Measurements from ENCODE around the gene STAT6.
A peak's percentile ranks its signal among the peaks of the same experiment; 100 is the strongest.
"Not testable (repeated sequence)": the region's sequence is repeated elsewhere in the genome, so short reads cannot be mapped to it uniquely, and the experiment has no call there.

Gene STAT6

DNA sequence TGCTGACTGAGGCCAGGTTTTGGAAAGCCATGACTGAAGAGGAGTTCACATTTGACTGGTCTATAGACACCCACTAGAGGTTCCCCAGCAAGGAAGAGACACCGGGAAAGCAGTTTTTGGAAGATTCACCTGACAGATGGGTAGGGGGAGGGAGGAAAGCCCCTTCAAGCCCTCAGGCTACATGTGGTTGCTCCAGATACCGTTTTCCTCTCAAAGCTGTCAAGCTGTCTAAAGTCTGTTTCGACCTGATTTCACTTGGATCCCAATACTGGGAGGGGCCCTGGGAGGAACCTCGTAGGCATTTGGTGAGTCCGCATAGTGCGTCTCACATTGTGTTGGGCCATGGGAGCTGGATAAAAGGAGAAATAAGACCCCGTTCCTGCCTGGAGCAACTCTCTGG, 15.4 kb upstream of the STAT6 start:
- no peak for DNase-seq (ENCODE audit: low spot score)

DNA sequence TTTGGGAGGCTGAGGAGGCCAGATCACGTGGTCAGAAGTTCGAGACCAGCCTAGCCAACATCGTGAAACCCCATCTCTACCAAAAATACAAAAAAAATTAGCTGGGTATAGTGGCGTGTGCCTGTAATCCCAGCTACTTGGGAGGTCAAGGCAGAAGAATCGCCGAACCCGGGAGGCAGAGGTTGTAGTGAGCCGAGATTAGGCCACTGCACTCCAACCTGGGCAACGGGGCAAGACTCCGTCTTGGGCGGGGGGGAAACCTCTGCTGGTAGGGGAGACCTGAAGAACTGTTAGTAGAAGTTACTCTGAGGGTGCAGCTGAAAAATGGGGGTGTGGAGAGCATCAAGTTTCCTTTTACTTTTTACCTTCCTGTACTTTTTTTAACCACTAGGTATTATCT, 14.9 kb upstream of the STAT6 start:
- no peak for DNase-seq (ENCODE audit: low spot score)

- DNase-seq (ENCODE audit: low spot score) = peak; percentile 88
These were observed 13.2 kb upstream of the STAT6 start for GRCh38 chr12:57124261-57124877.

DNA sequence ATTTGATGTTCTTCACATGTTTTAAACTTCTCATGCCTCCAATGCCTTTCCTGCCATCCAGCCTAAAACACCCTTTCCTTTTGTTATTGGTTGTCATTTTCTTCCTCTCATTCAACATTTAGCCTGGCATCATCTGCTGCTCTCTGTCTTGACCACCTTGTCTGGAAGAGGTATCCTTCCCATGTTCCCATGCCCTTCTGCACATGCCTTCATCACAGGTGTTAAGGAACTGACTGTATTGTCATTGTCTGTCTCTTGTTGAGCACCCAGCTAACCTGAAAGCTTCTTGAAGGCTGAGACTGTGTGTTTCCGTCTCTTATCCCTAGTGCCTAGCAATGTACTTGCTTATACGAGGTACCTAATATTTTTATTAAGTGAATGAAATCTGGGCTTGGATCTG, 12.7 kb upstream of the STAT6 start:
- DNase-seq (ENCODE audit: low spot score) = no peak

GRCh38 chr12:57120718-57121117, 9.6 kb upstream of the STAT6 start:
- not testable (repeated sequence) for DNase-seq (ENCODE audit: low spot score)

DNA sequence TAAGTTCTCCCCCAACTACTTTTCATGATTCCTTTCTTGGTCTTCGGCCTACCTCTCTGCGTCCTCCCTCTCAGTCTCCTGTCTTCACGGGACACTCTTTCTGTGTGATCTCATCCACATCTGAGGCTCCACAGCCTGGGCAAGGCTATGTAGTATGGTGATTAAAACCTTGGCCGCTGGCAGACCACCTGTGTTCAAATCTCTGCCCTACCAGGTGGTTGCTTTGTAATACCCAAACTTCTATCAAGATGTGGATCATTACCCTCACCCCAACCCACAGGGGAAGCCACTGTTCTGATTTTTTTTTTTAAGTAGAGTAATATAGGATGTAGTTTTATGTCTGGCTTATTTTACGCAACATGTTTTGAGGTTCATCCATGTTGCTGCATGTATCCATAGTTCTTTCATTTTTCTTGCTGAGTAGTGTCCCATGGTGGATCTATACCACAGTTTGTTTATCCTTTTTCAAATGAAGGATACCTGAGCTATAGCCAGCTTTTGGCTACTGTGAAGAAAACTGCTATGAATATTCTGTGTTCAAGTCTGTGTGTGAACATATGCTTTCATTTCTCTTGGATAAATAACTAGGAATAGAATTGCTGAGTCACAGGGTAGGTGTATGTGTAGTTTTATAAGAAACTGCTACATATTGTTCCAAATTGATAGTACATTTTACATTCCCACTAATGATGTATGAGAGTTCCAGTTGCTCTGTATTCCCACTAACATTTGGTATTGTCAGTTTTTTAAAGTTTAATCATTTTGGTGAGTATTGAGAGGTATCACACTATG, 8.3 kb upstream of the STAT6 start:
- DNase-seq (ENCODE audit: low spot score) = no peak

GRCh38 chr12:57118711-57119271, 7.6 kb upstream of the STAT6 start:
- DNase-seq (ENCODE audit: low spot score) = no peak

- DNase-seq (ENCODE audit: low spot score) = no peak
These were observed 5.6 kb upstream of the STAT6 start for GRCh38 chr12:57116580-57117281.

DNA sequence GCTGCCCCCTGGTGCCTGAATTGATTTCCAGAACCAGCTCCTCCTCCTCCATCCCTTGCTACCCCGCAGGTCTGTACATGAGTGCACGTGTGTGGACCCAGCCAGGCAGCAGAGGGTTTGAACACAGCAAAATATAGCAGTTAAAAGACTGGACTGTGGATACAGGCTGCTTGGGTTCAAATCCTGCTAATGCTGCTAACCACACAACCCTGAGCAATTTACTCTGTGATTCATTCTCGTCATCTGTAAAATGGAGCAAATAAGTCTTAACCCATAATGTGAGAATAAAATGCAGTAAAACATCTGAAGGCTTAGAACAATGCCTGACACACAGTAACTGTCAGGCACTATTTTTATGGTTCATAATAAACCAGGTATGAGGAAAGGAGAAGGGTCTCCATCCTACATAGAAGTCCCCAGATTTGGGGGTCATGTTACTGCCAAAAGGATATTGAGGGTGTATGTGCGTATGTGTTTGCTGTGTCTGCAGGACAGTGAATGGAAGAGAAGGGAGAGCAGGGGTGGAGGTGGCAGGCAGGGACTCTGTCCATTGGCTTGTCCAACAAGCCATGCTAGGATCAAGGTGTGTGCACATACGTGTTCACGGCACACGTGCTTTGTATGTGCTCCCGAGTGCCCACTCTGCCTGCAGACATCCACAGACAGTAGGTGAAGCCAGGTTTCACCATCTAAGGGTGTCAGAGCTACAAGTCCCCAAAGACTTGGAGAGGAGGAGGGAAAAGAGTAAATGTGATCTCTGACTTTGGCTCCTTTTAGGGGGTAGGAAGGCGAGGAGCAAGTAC, 1.5 kb upstream of the STAT6 start:
- DNase-seq (ENCODE audit: low spot score) = peak; percentile 87

- no peak for DNase-seq (ENCODE audit: low spot score)
These were observed 795 bp downstream of the STAT6 start for GRCh38 chr12:57110104-57111030.

- no peak for DNase-seq (ENCODE audit: low spot score)
These were observed 1.7 kb downstream of the STAT6 start for GRCh38 chr12:57109207-57110103.

- DNase-seq (ENCODE audit: low spot score) = no peak
These were observed 3.6 kb downstream of the STAT6 start for GRCh38 chr12:57107456-57108155.

GRCh38 chr12:57106021-57106708, 5.0 kb downstream of the STAT6 start:
- DNase-seq (ENCODE audit: low spot score) = no peak

DNA sequence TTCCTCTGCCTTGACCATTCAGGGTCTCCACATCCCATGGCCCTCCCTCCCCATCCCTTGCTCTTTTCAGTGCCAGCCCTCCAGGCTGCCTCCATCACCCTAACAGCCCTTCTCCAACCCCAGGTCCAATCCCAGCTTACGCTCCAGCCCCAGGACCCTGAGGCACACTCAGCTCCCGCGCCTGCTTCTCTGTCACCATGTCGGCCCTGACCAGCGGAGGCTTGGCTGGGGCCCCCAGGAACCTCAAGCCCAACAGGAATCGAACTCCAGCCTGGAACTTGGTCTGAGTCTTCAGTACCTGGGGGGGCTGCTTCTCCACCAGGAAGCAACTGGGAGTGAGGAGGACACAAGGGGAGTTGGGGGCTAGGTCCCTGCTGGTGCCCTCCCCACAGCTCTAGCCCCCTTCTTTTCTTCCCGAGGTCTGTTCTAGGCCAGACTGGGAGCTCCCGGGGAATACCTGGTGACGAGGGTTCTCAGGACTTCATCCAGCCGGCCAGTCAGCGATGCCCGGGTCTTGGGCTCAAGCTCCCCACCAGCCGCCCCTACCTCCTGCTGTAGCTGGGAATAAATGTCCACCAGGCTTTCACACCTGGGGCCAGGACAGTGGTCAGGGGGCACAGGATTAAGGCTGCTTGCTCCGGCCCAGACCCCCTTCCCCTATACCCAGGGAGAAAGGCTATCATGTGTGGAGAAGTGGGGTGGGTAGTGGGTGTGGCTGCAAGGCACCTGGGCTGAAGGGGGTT, 6.0 kb downstream of the STAT6 start:
- DNase-seq (ENCODE audit: low spot score) = no peak

GRCh38 chr12:57104292-57104910, 6.8 kb downstream of the STAT6 start:
- DNase-seq (ENCODE audit: low spot score) = no peak

DNA sequence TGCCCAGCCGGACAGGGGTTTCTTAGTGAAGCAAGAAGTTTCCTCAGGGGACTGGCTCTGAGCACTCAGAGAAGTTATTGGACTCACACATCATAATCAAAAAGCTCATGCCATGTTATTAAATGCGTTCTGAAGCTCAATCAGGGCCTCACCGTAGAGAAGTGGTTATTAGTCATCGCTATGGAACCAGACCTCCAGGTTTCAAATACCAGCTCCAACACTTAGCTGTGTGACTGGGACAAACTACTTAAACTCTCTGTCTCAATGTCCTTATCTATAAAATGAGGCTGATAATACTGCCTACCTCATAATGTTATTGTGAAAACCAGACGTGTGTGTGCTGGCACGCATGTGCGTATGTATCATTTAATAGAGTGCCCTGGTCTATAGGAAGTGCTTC, 7.3 kb downstream of the STAT6 start:
- DNase-seq (ENCODE audit: low spot score) = no peak

Measured in Ammon's horn (tissue), 1 donor.